Stimulated activated CD8-positive, alpha-beta memory T cell treated with anti-CD3 and anti-CD28 coated beads, Interleukin-15, amount 100 ng/mL, for 48 hours (primary cell): ENCODE data around the gene SLC5A6.

Experiments used
- DNase-seq, 2 donors: peaks; one replicate each; pipeline ENCODE4 v3.0.0-alpha.2; 2020; ENCODE audit warnings: low read depth in 2 of 2

The SLC5A6 gene

DNA sequence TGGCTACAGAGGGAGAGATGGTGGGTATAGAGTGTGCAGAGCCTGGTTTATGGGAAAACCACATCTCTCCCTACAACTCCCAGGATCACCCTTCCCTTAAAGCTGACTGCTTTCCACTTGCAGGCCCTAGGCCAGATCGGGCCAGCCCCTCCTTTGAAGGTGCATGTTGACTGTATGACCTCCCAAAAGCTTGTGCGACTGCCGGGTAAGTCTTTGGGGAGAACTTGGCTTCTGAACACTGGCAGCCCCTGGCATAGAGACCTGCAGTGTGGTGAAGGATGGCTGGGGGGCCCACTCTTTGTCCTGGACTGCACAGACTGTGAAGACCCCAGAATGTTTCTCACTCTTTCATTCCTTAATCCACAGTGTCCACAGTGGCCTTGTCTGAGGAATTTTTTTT lies 24.6 kb upstream of the SLC5A6 start:
- no peak for DNase-seq

DNA sequence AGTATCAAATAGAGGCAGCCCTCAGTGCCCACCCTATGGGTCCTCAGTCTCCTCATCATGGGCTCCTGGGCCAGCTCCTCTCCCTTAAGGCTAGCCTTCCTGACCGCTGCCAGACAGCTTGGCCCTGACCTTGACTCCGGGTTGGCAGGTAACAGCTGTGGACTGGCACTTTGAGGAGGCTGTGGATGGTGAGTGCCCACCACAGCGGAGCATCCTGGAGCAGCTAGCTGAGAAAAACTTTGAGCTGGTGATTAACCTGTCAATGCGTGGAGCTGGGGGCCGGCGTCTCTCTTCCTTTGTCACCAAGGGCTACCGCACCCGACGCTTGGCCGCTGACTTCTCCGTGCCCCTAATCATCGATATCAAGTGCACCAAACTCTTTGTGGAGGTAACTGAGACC lies 24.1 kb upstream of the SLC5A6 start:
- DNase-seq = no peak

DNA sequence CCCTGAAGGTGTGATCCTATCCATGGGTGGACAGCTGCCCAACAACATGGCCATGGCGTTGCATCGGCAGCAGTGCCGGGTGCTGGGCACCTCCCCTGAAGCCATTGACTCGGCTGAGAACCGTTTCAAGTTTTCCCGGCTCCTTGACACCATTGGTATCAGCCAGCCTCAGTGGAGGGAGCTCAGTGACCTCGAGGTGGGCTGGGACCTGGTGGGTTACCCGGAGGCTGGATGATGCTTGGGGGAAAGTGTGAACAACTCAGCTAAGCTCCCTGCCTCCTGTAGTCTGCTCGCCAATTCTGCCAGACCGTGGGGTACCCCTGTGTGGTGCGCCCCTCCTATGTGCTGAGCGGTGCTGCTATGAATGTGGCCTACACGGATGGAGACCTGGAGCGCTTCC lies 21.3 kb upstream of the SLC5A6 start:
- DNase-seq = no peak

DNA sequence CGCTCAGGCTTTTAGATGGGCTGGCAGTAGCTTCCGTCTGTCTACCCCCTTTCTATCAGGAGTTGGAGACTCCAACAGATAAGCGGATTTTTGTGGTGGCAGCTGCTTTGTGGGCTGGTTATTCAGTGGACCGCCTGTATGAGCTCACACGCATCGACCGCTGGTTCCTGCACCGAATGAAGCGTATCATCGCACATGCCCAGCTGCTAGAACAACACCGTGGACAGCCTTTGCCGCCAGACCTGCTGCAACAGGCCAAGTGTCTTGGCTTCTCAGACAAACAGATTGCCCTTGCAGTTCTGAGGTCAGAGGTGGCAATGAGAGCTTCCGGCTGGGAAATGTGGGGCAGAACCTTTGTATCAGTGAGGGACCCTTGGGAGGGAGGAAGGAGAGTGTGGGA lies 19.9 kb upstream of the SLC5A6 start:
- DNase-seq = no peak

DNA sequence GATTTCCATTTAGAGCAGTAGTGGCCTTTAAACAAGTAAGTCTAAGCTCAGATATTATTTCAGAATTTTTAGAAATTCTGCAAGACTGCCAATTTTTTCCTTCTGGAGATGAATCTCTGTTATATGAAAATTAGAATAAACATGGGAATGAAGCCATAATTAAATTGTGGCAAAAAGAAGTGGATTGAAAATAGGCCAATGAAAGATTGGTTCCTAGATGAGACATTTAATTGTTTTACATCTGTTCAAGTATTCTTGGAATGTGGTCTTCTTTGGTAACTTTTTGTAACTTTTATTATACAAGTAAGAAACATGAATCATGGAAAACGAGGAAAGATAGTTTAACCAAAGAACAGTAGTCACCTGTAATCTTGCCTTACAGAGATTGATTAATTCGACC lies 15.4 kb upstream of the SLC5A6 start:
- no peak for DNase-seq

DNA sequence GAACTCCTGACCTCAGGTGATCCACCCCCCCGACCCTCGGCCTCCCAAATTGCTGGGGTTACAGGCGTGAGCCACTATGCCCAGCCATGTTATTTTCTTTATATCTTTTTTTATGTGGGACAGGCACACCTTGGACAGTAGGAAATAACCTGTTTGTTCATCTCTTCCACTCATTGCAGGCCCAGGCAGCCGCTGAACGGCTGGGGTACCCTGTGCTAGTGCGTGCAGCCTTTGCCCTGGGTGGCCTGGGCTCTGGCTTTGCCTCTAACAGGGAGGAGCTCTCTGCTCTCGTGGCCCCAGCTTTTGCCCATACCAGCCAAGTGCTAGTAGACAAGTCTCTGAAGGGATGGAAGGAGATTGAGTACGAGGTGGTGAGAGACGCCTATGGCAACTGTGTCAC lies 13.5 kb upstream of the SLC5A6 start:
- no peak for DNase-seq

DNA sequence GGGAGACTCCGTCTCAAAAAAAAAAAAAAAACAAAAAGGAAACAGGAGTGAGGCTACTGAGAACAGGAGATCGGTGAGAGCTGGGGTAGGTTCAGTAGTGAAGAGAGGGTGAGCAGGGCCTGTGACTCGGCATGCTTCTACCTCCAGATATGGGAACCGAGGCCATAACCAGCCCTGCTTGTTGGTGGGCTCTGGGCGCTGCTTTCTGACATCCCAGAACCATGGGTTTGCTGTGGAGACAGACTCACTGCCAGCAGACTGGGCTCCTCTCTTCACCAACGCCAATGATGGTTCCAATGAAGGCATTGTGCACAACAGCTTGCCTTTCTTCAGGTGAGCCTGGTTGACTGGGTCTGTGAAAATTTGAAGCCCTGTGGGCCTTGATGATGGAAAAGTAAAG lies 11.3 kb upstream of the SLC5A6 start:
- DNase-seq = no peak

DNA sequence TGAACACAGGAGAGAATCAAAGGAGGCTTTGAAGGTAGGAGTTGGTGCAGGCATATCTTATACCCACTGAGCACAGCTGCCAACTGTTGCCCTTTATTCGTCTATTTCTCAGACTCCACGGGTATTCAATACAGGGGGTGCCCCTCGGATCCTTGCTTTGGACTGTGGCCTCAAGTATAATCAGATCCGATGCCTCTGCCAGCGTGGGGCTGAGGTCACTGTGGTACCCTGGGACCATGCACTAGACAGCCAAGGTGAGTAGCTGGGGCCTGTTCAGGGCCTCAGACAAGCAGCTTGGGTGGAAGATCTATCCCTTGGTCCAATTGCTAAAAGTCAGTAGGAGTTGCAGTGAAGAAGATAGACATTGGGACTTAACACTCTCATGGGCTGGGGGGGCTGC lies 10.3 kb upstream of the SLC5A6 start:
- DNase-seq = no peak

DNA sequence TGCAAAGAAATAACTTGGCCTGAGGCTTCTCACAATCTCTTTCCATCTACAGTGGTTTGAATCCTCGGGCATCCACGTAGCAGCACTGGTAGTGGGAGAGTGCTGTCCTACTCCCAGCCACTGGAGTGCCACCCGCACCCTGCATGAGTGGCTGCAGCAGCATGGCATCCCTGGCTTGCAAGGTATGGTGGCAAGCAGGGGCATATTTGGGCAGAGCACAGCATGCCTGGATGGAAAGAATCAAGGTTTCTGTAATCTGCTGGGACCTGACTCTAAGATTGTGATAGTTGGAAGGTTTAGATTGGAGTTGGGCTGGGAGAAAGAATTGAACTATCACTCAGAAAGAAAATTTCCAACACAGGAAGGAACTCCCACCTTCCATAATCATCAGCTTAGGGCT lies 9.1 kb upstream of the SLC5A6 start:
- no peak for DNase-seq

DNA sequence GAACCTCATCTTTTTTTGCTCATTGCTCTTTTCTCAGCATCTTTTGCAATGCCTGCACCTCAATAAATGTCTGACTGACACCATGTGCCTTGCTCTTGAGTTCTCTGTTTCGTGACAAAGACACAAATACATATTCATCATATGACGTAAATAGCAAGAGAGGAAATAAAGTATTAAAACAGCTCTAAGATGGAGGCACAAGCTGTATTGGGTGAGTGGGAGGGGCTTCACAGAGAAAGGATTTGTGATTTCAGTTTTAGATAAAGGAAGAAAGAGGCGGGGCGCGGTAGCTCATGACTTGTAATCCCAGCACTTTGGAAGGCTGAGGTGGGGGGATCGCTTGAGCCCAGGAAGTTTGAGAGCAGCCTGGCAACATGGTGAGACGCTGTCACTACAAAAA lies 8.0 kb upstream of the SLC5A6 start:
- no peak for DNase-seq

DNA sequence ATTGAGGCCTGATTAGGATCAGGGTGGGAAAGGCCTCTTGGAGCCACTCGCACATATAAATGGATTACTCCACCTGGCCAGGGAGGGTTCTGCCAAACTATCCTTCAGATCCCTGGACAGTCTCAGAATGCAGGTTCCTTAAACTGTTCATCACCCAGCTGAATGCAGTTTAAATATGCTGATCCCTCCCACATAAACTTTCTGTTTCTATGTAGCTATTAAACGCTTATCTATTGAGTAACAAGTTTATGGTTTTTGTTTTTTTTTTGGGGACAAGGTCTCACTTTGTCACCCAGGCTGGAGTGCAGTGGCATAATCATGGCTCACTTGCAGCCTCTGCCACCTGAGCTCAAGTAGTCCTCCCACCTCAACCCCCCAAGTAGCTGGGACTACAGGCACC lies 7.0 kb upstream of the SLC5A6 start:
- DNase-seq = no peak

DNA sequence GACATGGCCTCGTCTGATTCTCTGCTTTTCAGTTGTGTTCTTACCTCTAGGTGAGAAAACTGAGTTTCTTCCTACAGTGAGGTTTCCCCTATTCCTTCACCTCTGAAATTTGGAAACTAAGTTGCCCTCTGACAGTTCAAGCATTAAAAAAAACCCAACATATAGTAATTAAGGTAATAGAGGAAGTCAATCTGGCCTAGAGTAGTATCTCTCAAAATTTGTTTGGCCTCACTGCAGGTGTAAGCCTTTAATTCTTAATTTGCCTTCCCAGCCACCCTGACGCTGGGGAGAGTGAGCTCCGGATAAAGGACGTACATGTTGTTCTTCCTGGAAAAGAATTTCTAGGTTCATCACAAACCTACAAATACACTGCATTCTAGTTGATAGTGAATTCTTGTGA lies 6.5 kb upstream of the SLC5A6 start:
- DNase-seq = no peak

DNA sequence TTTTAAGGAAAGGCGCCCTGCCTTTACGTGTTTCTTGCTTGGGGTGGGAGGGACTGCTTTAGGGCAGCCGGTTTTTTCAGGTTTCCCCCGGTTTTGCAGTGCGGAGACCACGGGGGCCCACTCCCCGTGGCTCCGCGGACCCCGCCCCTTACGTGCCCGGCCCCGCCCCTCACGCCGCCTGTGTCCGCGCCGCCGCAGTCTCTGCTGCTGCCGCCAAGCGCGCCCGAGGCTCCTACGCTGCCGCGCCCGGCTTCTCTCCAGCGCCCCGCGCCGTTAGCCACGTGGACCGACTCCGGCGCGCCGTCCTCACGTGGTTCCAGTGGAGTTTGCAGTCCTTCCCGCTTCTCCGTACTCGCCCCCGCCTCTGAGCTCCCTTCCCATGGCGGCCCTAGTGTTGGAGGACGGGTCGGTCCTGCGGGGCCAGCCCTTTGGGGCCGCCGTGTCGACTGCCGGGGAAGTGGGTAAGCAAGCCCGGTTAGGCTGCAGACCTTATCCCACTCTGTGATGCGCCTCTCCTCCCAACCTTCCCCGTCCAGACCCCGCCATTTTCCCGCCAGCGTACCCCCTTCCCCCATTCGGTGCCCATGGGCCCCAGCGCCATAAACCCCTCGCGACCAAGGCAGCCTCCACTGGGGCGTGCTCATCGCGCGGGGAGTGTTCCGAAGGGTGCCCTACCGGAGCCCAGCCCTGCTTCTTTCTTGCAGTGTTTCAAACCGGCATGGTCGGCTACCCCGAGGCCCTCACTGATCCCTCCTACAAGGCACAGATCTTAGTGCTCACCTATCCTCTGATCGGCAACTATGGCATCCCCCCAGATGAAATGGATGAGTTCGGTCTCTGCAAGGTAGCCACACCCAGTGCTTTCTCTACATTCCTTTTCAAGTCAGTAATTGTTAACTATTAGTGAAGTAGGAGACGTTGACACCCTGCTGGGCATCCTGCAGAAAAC lies 5.4 kb upstream of the SLC5A6 start, which contains the start of gene CAD:
CAD (plus strand) TSS at position 197 of the 949 bp plus-strand sequence; CDS start at position 380, 183 bp downstream.
- peak; percentile 83 to 88 for DNase-seq

DNA sequence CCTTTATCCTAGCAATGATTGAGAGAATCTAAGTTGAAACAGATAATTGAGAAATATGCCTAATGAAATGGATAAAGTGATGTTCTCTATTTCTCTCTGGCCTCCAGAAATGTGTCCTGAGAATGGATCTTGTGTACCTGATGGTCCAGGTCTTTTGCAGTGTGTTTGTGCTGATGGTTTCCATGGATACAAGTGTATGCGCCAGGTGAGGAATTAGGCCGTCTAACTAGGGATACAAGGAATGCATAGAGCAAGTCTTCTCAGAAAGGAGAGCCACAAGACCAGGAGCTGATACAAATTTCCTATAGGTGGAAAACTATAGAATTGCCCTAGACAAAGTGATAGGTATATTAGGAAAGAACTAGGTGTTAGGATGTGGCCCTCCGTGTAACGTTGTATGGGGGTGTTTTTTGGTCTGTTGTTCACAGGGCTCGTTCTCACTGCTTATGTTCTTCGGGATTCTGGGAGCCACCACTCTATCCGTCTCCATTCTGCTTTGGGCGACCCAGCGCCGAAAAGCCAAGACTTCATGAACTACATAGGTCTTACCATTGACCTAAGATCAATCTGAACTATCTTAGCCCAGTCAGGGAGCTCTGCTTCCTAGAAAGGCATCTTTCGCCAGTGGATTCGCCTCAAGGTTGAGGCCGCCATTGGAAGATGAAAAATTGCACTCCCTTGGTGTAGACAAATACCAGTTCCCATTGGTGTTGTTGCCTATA lies 4.5 kb upstream of the SLC5A6 start:
- DNase-seq = no peak

DNA sequence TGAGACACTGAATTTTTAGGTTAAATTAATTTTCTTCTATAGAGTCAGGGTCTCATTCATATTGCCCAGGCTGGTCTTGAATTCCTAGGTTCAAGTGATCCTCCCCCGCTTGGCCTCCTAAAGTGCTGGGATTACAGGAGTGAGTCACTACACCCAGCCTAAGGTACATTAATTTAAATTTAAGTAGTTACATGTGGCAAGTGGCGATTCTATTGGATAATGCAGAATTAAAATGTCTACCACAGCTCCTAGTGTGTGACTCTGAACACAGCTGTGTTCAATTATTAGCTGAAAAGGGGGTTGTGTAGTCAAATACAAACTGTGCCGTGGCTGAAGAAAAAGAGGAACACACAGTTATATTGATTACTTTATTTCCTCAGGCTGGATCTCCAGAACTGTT lies 2.9 kb upstream of the SLC5A6 start:
- DNase-seq = no peak

DNA sequence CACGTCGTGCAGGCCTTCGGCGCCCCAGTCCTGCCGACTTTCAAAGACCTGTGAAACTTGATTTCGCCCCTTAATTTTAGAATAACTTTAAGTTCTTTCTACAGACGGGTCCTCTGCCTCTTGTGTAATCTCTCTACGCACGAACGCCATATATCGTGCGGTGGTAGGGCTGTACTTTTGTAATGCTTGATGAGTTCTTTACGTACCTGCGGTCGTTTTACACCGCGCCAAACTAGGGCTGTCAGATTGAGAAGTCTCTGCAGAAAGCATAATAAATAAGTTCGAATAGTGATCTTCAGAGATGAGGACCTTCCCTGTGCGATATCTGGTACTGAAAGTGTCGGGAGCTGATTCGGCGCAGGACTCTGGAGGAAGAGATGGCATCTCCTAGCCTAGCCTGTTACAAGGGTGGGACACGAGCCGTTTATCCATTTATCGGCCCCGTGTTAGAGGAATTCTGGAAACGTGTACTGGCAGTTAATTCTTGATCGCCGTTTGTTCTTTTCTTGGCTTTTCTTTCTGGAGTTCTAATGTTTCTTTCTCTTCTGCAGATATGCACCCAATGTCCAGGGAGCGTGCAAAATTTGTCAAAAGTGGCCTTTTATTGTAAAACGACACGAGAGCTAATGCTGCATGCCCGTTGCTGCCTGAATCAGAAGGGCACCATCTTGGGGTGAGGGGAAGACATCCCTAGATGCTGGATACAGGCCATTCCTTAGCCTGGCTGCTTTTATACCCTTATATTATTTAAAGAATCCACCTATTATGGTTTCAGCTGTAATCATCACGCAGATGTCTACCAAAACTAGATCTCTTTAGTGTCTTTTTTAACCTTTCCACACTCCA lies 781 bp upstream of the SLC5A6 start:
- no peak for DNase-seq

DNA sequence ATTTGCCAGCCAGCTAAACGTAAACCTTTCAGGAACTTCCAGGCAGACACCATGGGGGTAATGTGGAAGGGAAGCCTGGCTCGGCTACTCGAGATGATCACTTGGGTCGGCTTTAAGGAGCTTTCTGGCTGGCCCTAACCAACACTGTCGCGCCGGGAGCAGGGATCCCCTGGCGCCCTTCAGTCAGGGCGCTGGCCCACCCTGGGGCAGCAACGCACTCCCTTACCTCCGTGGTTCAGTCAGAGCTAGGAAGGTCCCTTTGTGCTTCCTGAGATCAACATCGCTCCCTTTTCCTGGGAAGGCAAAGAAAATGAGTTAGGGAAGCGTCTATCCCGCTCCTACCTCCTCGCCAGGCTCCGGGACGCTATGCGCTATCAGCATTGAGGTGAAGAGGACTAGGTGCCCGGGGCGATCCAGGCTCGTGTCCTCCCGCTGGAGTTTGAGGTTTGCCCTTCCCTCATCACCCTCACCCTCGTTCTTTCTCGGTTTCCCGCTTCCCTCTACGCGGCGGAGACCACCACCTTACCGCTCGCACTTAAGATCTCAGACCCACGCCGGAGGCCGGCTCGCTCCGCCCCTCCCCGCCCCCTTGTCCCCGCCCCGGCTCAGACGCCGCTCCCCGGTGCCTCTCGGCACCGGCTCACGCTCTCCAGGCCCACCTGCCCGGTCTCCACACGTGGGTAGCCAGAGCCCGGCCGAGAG lies 676 bp downstream of the SLC5A6 start:
- DNase-seq = no peak

DNA sequence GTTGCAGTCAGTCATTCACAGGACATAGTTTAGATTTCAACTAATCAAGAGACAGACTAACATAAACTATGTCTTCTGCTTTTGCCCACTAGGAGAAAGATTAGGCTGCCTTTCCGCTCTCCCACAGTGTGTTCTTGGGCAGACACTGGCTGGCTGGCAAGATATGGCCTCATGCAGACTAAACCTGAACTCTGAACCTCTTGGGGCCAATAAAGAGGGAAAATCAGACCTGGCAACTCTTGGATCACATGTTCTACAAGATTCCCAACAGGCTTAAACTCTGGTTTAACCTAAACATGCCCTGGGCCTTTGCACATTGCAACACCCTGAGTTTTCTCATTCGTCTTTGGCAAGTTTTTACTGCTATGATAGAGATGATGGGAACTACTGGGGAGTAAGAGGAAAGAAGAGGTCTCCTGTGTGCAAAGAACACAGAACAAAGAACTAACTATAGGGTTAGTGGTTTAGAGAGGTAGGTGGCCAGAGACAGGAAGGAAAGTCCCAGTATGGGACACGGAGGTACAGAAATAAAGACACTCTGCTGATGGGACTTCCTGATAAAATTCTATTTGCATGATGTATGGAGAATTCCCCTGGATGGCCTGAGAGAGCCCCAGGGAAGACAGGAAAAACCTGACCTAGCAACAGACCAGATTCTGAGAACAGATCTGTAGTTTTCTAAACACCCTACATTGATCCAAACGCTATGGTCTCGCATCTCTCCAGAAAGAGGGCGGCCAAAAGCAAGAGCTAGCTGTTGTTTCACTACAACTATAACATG lies 2.3 kb downstream of the SLC5A6 start:
- no peak for DNase-seq

DNA sequence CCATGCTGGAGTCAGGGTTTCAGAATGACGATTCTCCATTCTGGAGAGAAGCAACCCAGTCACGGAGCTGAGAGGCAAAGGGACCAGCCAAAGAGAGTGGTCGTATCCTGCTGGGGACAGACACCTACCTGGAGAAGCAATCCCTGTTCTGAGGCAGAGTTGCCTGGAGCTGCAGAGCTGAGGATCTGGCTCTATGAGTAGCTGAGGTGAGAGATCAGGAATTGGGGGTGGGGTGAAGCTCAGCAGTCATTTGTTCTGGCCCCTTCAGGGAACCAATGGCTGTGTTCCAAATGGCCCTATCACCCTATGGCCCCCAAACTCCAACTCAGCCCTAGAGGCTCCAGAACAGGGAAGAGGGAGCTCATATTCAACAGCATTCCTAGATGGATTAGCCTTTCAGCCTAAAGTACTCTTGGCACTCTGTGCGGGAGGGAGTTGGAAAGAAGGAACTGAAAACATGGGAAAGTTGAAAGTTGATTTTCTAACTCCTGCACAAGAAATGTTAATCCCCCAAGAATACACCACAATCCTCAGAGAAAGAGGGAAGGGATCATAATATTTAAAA lies 3.5 kb downstream of the SLC5A6 start:
- DNase-seq = no peak

DNA sequence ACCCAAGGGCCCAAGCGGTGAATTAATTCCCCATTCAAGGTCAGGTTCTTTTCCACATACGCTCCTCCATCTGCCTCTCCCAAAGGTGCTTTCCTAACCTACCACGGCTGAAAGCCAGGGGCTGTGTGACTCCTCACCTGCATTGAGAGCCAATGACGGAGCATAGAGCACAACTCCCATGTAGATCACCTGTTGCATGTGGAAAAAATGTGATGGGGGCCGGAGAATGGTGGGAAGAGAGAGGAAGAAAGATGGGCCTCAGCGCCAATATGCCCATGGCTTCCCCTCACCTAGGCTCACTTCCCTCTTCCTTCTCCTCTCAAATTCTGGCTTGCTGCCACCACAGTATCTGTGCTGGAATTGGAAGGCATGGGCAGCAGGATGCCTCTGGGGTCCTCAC lies 5.7 kb downstream of the SLC5A6 start:
- no peak for DNase-seq
